GM23248 (cell line): ENCODE measurements around the gene SLC16A11.
A peak's percentile ranks its signal among the peaks of the same experiment; 100 is the strongest.

ENCODE experiments used
- EZH2 ChIP-seq: fragments of 200-600 bp; sonication (generic); IDR thresholded peaks from 2 replicates; pipeline ENCODE4 v1.6.1; 2018; ENCODE audit warnings: antibody characterized with exemption, mild to moderate bottlenecking; ENCODE audit not compliant: insufficient read depth, poor library complexity, severe bottlenecking
- EZH2phosphoT487 ChIP-seq: fragments of 200-600 bp; sonication (generic); IDR thresholded peaks from 2 replicates; pipeline ENCODE4 v1.6.1; 2018; ENCODE audit warnings: antibody characterized with exemption, moderate library complexity, mild to moderate bottlenecking, low read depth; ENCODE audit not compliant: insufficient read depth

DNA sequence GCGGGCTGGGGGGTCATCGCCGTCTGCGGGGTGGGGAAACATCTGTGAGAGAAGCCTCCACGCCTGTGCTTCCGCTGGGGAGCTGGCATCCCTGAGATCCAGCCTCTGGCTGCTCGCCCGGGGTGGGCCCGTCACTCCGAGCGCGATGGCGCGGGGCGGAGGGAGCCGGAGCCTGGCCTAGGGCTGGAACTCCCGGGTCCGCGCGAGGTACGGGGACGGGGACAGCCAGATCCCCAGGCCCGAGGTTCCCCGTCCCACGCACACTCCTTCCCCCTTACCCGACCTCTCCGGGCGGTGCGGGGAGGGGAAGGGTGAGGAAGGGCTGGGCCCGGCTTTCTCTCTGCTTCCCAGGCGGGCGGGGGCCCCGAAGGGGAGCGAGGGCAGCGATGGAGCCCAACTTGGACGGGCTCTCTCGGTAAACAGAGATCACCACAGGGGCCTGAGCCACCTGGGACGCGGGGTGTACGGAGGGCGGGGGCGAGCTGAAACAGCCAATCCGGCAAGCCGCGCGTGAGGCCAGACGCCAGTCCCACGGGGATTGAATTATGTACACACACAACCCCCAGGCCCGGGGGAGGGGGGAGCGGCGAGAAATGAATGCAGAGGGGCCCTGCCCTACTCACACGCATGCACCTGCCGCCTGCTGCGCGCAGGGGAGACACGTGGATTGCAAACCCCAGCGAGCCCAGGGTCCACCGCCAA lies at the start of gene SLC16A11:
- TF ChIP-seq EZH2 (peak; percentile 68), EZH2phosphoT487 (no peak)
